ENCODE results near the gene TUBB8B.
"Not testable (repeated sequence)": the region's sequence is repeated elsewhere in the genome, so short reads cannot be mapped to it uniquely, and the experiment has no call there.

TUBB8B gene

DNA sequence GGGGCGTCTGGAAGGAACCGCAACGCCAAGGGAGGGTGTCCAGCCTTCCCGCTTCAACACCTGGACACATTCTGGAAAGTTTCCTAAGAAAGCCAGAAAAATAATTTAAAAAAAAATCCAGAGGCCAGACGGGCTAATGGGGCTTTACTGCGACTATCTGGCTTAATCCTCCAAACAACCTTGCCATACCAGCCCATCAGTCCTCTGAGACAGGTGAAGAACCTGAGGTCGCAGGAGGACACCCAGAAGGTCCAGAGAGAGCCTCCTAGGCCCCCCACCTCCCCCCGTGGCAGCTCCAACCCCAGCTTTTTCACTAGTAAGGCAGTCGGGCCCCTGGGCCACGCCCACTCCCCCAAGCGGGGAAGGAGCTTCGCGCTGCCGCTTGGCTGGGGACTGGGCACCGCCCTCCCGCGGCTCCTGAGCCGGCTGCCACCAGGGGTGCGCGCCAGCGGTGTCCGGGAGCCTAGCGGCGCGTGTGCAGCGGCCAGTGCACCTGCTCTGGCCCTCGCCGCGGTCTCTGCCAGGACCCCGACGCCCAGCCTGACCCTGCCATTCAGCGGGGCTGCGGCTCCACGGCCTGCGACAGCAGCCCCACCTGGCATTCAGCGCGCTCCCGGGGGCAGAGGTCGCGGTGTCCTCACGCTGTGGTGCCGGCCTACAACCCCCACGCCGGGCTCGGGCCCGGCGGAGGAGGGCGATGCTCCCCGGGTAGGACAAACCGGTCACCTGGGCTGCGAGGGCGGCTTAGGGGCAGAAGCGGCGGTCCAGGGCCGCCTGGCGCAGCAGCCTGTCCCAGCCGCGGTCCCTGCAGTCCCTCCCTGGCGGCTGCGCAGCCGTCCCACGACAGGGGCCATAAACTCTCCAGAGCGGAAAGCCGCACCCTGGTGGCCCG is 37.8 kb downstream of the TUBB8B start:
- not testable (repeated sequence) for DNase-seq

GRCh38 chr18:10624-11184 is 38.7 kb downstream of the TUBB8B start:
- peak; percentile 63 for DNase-seq

GRCh38 chr18:9937-10336 is 39.5 kb downstream of the TUBB8B start:
- DNase-seq: not testable (repeated sequence)

Data from activated effector memory CD4-positive, alpha-beta T cell treated with anti-CD3 and anti-CD28 coated beads, Interleukin-2, amount 50 U/mL, for 16 hours (primary cell).